C1 segment of cervical spinal cord (tissue), 14 donors: Measurements from ENCODE around the gene FGGY.
A peak's percentile ranks its signal among the peaks of the same experiment; 100 is the strongest.
"Not testable (repeated sequence)": the region's sequence is repeated elsewhere in the genome, so short reads cannot be mapped to it uniquely, and the experiment has no call there.

ENCODE experiments used
- DNase-seq, 14 donors: peaks; one replicate each; lab custom pipeline; 2025; lab: John Stamatoyannopoulos, UW

The FGGY gene

DNA sequence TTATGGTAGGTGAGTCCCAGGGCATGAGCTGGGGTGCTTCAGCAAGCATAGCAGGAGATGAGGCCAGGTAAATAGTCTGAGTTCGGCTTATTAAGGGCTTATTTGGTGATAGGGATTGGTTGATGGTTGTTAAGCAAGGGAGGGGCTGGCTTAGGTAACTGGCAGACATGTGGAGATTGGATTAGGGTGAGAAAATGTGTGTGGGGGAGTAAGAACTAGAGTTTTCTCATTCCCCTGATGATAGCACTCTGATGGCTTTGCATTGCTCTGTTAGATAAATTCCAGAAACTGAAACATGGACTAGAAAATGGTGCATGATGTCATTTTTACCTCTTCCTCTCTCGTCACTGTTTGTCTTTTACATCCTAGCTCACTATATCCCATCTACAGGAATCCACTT lies 53.6 kb downstream of the FGGY start:
- DNase-seq, result no peak

DNA sequence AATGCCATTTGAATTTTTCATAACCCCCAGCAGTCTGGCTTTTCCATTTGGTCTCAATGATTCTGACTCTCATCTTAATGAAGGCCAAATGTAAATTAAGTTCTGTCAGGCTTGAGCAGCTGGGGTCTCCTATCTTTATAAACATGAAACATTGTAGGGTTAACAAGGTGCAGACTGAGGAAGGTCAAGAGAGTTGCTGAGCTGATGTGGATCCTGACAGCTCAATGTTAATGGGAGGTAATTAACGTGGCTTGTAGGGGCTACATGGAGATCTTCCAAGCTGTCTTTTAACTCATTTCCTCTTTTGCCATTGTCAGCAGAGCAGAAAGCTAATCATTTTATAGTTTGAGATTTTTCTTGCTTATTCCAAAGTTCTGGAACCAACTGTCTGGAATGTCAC lies 55.2 kb downstream of the FGGY start:
- DNase-seq, result no peak

DNA sequence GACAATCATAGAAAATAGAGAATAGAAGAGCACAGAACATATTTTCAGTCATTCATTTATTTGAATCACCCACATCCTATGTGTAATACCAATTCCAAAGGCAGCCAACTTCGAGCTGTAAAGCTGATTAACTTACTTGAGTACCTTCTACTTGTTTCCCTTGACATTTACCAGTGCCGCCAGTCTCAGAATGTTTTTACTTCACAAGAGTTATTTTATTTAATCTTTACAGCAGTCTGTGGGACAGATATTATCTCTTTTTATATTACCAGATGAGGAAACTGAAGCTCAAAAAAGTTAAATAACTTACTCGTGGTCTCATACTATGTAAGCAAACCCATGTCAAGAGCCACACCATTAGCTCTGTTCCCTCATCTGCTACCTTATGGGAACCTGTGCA lies 56.6 kb downstream of the FGGY start:
- DNase-seq, result no peak

DNA sequence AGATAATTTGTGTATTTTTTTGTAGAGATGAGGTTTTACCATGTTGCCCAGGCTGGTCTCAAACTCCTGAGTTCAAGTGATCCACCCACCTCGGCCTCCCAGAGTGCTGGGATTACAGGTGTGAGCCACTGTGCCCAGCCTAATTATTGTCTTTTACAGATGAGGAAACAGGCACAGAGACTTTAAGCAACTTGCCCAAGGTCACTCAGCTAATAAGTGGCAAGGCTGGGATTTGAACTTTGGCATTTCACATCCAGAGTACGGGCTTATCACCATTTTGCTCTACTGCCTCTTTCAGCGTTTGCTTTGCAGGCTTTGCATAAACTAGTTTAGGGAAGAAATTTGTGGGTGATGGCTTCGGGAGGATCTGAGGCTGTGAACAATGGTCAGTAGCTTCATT lies 57.3 kb downstream of the FGGY start:
- not testable (repeated sequence) for DNase-seq

DNA sequence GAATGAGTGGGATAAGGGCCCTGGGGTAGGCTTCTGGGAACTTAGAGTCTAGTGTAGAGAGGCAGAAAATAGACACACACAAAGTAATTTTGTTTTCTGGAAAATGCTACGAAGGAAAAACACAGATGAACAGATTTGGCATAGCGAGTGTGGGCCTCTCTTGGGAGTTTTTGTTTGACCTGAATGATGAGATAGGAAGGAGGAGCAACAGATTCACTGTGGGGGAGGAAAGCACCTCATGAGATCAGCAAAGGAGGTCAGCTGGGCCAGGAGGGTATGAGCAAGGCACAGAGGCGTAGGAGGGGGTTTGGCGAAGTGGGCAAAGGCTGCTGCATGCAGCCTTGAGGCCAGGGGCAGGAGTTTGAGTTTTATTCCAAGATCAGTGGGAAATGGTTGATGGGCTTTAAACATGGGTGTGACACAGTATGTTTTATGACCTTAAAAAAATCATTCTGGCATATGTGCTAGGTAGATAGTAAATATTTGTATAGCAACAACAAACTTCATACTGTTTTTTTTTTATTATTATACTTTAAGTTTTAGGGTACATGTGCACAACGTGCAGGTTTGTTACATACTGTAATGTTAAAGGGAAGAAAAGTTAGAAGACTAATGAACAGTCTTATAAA lies 57.9 kb downstream of the FGGY start:
- DNase-seq, result peak in 1 of 14 donors; percentile 34

DNA sequence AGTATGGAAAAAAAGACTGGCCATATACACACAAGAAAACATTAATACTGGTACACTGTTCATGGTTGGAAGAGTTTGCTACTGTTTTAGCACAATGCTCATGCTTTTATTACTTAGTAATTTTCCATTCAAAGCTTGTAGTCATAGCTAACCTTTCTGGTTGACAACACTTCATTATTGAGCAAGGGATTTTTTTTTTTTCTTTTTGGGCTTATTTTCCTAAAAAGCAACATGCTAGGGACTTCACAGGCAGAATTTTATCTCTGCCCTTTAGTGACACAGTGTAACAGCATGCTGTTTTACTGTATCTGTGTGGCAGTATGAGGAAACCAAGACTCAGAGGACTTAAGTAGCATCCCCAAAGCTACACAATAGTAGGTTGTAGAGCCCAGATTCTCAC lies 58.5 kb downstream of the FGGY start:
- no peak for DNase-seq

DNA sequence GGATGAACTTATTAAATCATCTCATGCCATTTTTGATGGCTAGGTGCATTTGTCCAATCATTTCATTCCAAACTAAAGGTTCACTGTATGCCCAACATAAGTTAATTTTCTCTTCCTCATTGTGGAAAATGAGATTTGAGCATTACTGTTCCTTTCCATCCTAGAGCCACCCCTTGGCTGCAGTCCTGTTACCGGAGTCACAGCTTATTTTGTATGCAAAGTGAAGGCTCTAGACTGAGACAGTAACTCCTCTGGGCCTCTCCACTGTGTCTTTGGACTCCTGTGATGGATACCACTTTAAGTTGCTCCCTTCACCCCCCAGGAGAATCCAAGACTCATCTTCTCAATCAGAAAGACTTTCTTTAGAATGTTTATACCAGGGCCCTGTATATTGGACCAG lies 59.7 kb downstream of the FGGY start:
- no peak for DNase-seq

DNA sequence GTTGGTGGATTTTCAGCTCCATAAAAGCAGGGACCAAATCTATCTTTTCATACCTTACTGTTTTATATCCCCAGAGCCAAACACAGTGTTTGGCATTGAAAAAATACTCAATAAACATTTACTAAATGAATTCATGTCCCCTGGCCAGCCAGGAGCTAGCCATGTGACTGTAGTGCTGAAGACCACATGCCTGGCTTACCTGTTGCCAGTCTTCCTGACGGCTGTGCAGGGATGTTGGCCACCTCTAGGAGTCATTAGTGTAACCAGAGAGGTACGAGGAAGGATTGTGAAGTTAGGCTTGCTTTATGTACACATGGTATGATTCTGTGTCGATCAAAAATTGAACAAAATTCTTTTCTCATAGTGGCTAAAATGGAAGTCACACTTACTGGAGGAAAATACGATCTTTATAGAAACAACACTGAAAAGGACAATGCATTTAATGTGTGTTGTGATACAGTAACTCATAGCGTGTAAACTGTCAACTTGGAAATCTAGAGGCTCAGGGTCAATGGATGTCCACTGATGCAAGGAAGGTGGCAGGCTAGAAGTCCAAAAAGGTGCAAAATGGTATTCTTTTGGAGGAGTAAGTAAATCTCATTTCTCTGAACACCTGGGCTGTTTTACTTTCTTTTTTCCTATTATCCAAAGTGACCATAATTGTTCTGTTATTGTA lies 60.9 kb downstream of the FGGY start:
- DNase-seq, result no peak

DNA sequence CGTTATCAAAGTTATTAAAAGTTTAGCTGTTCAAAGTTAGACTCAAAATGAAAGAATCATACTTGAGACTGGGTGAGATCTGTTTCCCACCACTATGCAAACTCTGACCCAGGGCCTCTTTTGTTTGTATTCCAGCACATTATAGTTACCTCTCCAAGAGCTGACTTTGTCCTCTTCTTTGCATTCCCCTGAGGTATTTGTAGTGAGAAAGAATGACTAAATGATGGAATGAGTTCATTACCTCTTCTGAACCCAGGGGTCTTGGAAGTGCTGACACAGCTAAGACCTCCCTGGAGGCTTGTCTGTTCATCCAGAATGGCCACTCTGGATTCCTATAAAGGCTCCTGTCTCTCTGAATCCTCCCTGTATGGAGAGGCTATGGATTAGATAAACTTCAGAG lies 62.4 kb downstream of the FGGY start:
- no peak for DNase-seq

DNA sequence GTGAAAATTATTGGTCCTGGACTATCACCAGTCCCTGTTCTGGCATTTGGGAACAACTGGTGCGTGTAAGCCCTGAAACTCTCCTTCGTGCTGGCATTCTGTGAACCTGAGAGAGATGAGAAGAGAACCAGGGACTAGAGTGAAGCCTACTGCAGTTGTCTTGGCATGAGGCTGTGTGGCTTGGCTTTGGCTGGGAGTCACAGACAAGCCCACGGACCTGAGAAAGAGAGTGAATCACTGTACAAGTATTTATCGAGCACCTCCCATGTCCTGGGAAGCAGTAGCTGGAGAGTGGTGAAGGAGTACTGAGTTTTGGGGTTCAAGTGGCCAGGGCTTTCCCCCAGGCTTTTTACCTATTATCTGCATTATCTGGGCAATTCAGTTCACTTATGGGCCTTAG lies 63.3 kb downstream of the FGGY start:
- no peak for DNase-seq

DNA sequence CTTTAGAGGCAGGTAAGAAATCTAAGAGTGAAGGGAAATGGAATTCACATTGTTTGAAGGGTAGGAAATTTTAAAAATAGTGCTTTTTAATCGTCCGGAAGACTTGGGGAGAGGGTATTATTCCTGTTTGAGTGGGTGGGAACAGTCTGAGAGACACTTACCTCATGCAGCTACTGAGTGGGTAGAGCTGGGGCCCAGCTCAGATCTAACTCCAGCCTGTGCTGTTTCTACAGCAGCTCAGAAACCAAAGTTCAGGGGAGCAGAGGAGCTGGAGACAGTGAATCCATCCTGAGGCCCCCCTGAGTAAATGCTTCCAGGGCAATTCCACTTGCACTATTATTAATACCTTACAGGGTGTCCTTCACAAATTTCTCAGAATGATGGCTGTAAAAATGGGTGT lies 63.8 kb downstream of the FGGY start:
- no peak for DNase-seq

DNA sequence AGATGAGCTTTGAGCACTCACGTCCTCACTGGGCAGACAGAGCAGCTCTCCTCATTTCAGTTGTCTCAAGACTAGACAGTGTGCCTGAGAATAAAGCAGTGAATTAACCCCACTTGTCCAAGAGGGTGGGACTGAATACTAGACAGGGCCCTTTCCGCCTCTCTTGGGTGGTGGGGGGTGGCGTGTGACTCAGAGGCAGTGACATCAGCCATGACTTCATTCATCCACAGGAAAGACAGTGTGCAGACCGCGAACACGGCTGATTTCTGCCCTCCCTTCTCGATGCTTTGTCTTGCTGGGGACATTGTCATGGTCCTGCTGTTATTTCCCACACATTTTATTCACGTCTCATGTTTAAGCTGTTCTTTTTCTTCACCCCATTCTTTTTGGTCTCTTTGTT lies 64.9 kb downstream of the FGGY start:
- no peak for DNase-seq

DNA sequence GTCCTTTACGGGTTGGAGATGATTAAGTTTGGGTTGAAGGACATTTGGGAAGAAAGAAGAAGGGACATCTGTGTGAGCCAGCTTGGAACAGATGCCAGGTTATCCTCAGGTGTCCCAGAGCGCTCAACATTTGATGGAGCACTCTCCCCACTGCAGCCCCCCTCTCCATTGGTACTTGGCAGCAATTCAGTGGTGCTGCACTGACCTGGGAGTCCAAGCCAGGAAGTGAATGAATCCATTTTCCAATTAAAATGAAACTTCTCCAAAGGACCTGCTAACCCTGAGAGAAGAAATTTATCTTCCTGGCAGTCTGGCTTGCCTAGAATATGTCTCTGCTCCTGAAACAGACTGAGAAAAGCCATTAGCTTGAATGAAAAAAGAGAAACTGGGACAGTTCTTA lies 67.1 kb downstream of the FGGY start:
- peak in 7 of 14 donors; percentile 2 to 57 (median 13) for DNase-seq

DNA sequence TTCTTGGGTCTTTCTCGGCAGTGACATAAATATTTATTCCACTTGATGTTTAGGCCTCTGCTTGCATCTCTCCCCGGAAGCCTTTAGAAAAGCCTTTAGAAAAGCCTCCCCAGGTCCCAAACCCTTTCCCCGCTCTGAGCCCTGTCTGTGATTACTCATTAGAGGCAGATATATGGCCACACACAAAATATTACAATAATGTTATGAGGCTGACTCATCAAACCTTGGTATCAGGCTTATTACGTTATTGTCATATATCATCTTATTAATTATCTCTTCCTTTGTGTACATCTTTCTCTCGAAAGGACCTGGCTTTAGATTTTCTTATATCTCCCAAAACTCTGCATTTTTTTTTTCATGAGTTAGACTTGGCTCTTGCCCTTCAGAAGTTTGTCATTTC lies 69.5 kb downstream of the FGGY start:
- no peak for DNase-seq

DNA sequence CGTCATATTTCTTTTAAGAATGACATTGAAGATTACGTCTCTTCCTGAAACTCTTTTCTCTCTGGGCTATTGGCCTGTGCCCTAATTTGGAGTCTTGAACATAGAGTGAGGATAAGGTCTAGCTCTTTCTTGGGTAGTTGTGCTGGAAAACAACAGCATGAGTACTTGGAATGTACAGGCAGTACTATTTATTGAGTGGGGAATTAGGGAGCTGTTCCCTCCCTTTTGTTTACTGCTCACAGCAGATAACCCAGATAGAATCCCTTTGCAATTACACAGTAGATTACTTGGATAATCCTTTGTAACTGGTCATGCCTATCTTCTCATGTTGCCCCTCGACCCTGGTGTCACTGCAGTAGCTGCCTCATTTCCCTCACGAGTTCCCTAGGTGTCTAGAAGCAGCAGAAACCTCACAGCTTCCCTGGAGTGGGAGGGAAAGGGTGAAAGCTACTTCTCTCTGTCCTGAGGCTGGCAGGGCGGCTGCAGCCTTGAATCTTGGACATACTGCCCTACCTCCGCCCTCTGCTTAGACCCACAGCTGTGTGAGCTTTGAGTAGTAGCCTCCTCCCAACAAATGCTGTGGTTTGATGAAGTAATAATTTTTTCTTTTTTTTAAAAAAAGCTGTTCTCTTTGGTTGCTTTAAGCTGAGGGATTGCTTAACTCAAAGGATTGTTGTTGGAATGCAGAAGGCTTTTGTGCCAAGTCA lies 70.6 kb downstream of the FGGY start:
- DNase-seq, result no peak

DNA sequence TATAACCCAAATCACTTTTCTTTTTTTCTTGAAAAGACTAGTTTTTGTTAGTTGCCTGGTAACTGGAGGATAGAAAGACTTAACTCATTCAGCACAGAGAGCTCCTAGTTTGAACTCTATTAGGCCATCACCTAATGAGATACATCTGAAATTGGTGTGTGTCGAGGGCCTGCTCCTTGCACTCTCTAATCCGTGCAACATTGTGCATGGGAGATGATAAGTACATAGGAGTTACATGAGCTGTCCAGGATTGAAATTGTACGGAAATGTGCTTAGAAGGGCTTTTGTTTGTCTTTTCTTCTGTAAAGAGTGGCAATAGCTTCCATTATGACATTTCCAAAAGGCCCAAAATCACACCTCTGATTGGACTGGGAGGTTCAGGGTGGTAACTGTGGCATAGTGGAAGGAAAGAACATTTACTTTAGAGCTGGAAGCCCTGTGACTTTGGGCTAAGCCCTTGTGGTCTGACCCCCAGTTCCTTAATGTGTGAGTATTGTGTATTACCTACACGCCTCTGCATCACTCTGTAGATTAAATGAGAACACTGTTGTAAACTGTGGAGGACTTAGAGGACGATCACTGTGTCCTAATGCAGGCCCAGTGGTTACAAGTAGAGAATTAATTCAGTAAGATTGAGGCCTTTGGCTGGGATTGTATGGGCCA lies 71.2 kb downstream of the FGGY start:
- DNase-seq, result no peak

DNA sequence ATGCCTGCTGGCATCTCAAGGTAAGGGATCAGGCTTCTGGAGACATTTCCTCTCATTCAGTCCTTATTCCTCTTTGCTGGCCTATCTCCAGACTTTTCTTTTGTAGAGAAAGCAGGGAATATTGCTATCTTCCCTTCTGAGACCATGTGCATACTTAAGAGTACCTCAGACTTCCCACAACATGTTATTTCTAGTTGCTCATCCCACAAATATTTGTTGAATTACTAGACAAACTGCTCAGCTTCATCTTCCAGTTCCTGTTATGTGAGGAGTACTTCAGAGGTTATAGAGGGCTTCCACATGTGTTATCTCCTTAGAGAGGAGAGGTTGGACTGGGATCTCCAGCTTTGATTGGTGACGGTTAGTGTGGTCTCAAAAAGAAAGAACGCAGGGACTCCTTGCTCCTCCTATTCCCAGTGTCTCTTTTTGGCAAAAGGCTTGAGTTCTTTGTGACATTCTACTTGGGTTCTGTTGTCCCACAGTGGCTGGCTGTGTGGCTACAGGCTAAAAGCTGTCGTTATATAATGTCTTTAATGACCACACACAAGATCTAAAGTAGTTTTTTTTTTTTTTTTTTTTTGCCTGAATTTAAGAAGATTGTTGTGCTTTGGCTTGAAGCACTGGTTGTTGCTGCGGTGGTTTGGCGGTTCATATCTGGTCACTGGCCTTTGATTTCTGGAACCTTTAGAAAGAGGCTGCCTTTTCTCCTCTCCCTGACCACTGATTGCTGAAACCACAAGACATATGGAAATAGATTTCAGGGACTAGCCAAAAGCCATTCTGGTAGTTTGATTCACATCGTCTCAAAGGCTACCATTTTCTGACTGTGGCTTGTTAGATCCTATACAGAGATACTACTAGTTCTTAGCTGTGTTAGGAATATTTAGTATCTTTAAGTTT lies 78.7 kb downstream of the FGGY start:
- no peak for DNase-seq

DNA sequence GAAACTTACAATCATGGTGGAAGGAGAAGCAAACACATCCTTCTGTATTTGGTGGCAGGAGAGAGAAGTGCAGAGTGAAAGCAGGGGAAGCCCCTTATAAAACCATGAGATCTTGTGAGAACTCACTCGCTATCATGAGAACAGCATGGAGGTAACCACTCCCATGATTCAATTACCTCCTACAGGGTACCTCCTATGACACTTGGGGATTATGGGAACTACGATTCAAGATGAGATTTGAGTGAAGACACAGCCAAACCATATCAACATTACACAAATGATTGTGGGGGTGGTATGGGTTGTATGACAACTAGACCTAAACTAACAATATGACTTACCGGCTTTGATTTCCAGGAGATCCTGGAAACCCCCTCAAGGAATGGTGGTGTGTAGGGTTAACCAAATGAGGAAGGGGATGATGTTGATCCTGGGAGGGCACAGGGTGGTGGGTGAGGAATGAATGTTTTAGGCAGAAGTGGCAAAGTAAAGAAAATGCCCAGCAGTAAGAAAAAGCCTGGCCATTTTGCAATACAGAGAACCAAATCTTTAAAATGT lies 80.5 kb downstream of the FGGY start:
- no peak for DNase-seq

DNA sequence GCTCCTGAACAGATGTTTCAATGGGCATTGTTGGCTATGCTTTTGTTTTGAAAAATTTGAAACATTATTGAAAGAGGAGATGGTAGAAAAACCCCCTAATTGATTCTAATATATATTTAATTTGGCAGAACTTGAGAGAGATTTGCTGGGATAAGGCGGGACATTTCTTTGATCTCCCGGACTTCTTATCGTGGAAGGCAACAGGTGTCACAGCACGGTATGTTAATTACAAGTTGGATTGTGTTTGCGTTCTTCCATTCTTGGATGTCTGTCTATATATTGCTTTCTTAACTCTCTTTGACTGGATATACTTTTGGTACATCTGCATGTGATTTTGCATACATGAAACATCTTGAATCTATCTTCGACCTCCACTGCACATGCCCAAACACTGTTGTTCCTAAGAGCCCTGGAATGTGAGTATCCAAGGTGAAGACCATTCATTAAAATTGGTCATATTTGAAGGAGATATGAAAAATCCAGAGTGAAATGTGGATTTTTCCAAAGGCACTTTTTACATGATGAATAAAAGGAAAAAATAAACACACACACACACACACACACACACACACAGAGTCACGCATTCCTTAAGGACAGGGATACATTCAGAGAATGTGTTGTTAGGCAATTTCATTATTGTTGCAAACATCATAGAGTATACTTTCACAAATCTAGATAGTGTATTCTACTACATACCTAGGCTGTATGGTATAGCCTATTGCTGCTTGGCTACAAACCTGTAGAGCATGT lies 81.9 kb downstream of the FGGY start:
- DNase-seq, result no peak

DNA sequence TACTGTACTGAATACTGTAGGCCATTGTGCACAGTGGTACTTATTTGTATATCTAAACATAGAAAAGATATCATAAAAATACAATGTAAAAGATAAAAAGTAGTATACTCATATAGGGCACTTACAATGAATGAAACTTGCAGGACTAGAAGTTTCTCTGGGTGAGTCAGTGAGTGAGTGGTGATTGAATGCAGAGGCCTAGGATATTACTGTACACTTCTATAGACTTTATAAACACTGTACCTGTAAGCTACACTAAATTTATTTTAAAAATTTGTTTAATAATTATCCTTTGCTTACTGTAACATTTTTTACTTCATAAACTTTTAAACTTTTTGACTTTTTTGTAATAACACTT lies 82.5 kb downstream of the FGGY start:
- no peak for DNase-seq

DNA sequence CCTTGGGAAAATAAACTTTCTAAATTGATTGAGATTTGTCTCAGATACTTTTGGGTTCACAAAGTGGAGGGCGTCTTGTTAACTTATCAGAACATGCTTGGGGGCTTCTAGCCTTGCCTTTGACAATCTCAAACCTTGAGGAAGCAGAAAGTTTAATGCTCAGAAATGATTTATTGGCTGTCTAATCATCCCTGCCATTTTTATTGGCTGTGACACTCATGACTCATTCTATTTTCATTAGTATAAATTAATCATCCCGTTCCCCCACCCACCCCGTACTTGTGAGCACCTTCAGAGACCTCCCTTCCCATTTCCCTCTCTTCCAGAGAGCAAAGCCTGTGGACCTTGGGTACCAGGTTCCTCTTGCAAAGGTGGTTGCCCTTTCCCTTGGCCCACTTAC lies 87.1 kb downstream of the FGGY start:
- DNase-seq, result no peak
